CD4-positive, alpha-beta T cell treated with Interleukin-15 for 4 hours (primary cell): ENCODE results near the gene AQP10.
"Not testable (repeated sequence)": the region's sequence is repeated elsewhere in the genome, so short reads cannot be mapped to it uniquely, and the experiment has no call there.

Experiments used
- DNase-seq: peaks from one replicate; pipeline ENCODE4 v3.0.0-alpha.2; 2020; ENCODE audit warnings: low spot score

Gene AQP10

GRCh38 chr1:154344977-154345837, 24.3 kb downstream of the AQP10 start:
- DNase-seq: peak; percentile 79

GRCh38 chr1:154346276-154346917, 25.5 kb downstream of the AQP10 start:
- no peak for DNase-seq

- DNase-seq: no peak
Measured at GRCh38 chr1:154347961-154348360, 27.1 kb downstream of the AQP10 start.

- no peak for DNase-seq
Measured at GRCh38 chr1:154348429-154349076, 27.7 kb downstream of the AQP10 start.

- no peak for DNase-seq
Measured at GRCh38 chr1:154349121-154349520, 28.2 kb downstream of the AQP10 start.

- no peak for DNase-seq
Measured at GRCh38 chr1:154350383-154350782, 29.5 kb downstream of the AQP10 start.

- no peak for DNase-seq
Measured at GRCh38 chr1:154351363-154352068, 30.6 kb downstream of the AQP10 start.

GRCh38 chr1:154352245-154352580, 31.3 kb downstream of the AQP10 start:
- no peak for DNase-seq

- peak; percentile 48 for DNase-seq
Measured at GRCh38 chr1:154352581-154353459, 31.9 kb downstream of the AQP10 start.

- DNase-seq: peak; percentile 53
Measured at GRCh38 chr1:154353460-154353904, 32.6 kb downstream of the AQP10 start.

GRCh38 chr1:154353966-154354365, 33.1 kb downstream of the AQP10 start:
- no peak for DNase-seq

GRCh38 chr1:154358519-154358918, 37.6 kb downstream of the AQP10 start:
- no peak for DNase-seq

GRCh38 chr1:154360288-154360687, 39.4 kb downstream of the AQP10 start:
- no peak for DNase-seq

- DNase-seq: not testable (repeated sequence)
Measured at GRCh38 chr1:154360881-154361280, 40.0 kb downstream of the AQP10 start.

GRCh38 chr1:154361357-154361756, 40.5 kb downstream of the AQP10 start:
- DNase-seq: no peak

GRCh38 chr1:154371436-154371835, 50.5 kb downstream of the AQP10 start:
- DNase-seq: no peak

GRCh38 chr1:154373777-154374357, 53.0 kb downstream of the AQP10 start:
- not testable (repeated sequence) for DNase-seq
